Measurements from ENCODE around the gene MEGF11. TPM values are rescaled to one million over a fixed set of nuclear protein-coding genes. Genes with fewer than 3 reads are reported as not detected.

MEGF11 gene
- total RNA-seq, 1 experiment from 2014 or later: 1.2 TPM

GRCh38 chr15:65956307-65956706 is 297.2 kb downstream of the MEGF11 start:
- H4K8ac ChIP-seq (replicated peaks; ENCODE audit: insufficient read length, low read depth, low read length): no peak overlapping the region
- no peaks in the 10 kb centered on the region for H3K27me3 ChIP-seq (ENCODE audit: insufficient read depth, low read length)
- H3K27ac ChIP-seq (ENCODE audit: insufficient read length, low read depth, low read length): no peak overlapping the region
- H3K4ac ChIP-seq (ENCODE audit: low read depth, low read length): no peak overlapping the region
- no peaks in the 10 kb centered on the region; a peak in 1 of 7 replicates for H3K36me3 Mint-ChIP-seq (ENCODE audit: insufficient read depth in 1 of 3, low read depth in 3 of 3)
- H2BK12ac ChIP-seq (ENCODE audit: insufficient read length, low read depth, low read length): no peak overlapping the region
- H3K9me3 ChIP-seq (ENCODE audit: control insufficient read depth, low read depth, low read length): no peaks in the 10 kb centered on the region
- H3K23ac ChIP-seq (ENCODE audit: insufficient read length, low read depth, low read length): no peak overlapping the region
- H3K4me1 Mint-ChIP-seq: peaks cover 45 to 50% of the 10 kb centered on the region in 2 experiments
- H2BK15ac ChIP-seq (ENCODE audit: low read depth, low read length): no peak overlapping the region
- no peak overlapping the region for H3K27ac Mint-ChIP-seq
- no peak overlapping the region for H4K91ac ChIP-seq (ENCODE audit: insufficient read length, low read depth, low read length)
- H3K9ac ChIP-seq (ENCODE audit: extremely low read depth, insufficient read length, low read length): no peak overlapping the region
- H2AFZ ChIP-seq (ENCODE audit: low read length): no peak overlapping the region
- peaks cover 22% of the 10 kb centered on the region for H3K4me1 ChIP-seq (ENCODE audit: insufficient read depth, low read length)
- no peak overlapping the region for H4K5ac ChIP-seq (ENCODE audit: insufficient read length, low read depth, low read length)
- H3K79me2 ChIP-seq (ENCODE audit: insufficient read depth, low read length): no peaks in the 10 kb centered on the region
- no peak overlapping the region for H2BK120ac ChIP-seq (ENCODE audit: low read depth, low read length, poor library complexity, severe bottlenecking)
- 0 out of 2 replicates have a peak, but pooled peaks cover 1% of the 10 kb centered on the region for H3K27me3 Mint-ChIP-seq (ENCODE audit: low read depth)
- no peak for TF ChIP-seq CTCF (conservative IDR thresholded peaks at IDR 0.05)
- no peak overlapping the region for H3K56ac ChIP-seq (ENCODE audit: insufficient read length, low read depth, low read length)
- no peak overlapping the region for H3K4me2 ChIP-seq (ENCODE audit: insufficient read depth, insufficient read length, low read length)
- H3K4me3 Mint-ChIP-seq: no peak overlapping the region
- no peak overlapping the region for H2AK5ac ChIP-seq (ENCODE audit: insufficient read length, low read length)
- H3K9me3 Mint-ChIP-seq: no peaks in the 10 kb centered on the region; a peak in 1 of 5 replicates
- no peak overlapping the region for H2BK20ac ChIP-seq (ENCODE audit: low read depth, low read length, poor library complexity, severe bottlenecking)
- no peaks in the 10 kb centered on the region for H3K79me1 ChIP-seq (ENCODE audit: insufficient read depth, low read depth, low read length, poor library complexity, severe bottlenecking)
- no peaks in the 10 kb centered on the region for H3K23me2 ChIP-seq (ENCODE audit: insufficient read length, low read depth, low read length, poor library complexity, severe bottlenecking)
- no peak for DNase-seq
- H2BK5ac ChIP-seq (ENCODE audit: insufficient read length, low read length): no peak overlapping the region
- WGBS (ENCODE audit: extremely low coverage, insufficient read length, low lambda C conversion rate): no CpG with 5 or more reads among the region's 2 CpGs
- H4K20me1 ChIP-seq (ENCODE audit: control insufficient read depth, insufficient read depth, insufficient read length): no peaks in the 10 kb centered on the region
- no peak overlapping the region for H3T11ph ChIP-seq (ENCODE audit: low read length)
- H3K14ac ChIP-seq (ENCODE audit: insufficient read depth, low read length): no peak overlapping the region
- H3K18ac ChIP-seq (ENCODE audit: insufficient read length, low read depth, low read length): no peak overlapping the region
